Adrenal gland (tissue), 5 donors: ENCODE measurements around the gene RBPJ.

ENCODE experiments used
- CTCF ChIP-seq, 6 experiments: fragments of 450-650 bp in 4 of 6; fragments of 200-600 bp in 2 of 6; sonication (generic) in 1 of 6; IDR thresholded peaks; 1 replicate in 5 of 6; 2 replicates in 1 of 6; pipeline versions ENCODE4 v1.5.1 to v1.8.0; 2016 to 2021; ENCODE audit warnings: antibody characterized with exemption in 6 of 6, mild to moderate bottlenecking in 2 of 6, moderate library complexity in 1 of 6
- POLR2A ChIP-seq, 2 donors: fragments of 450-650 bp; IDR thresholded peaks; one replicate each; pipeline ENCODE4 v1.6.1; 2017; ENCODE audit warnings: antibody characterized with exemption in 2 of 2, mild to moderate bottlenecking in 2 of 2, moderate library complexity in 1 of 2
- donor health status: DM: no; HTN: no; CAD: no.

GRCh38 chr4:26271703-26272102 is 49.1 kb upstream of the RBPJ start:
- TF ChIP-seq CTCF (IDR thresholded peaks at IDR 0.05) (no peak), POLR2A (IDR thresholded peaks at IDR 0.05) (no peak)
